ENCODE measurements around the gene UST. TPM values are rescaled to one million over a fixed set of nuclear protein-coding genes. Genes with fewer than 3 reads are reported as not detected.

Gene UST
- total RNA-seq, 1 donor from 2014 or later, result 23.2 TPM

- Mint-ChIP-seq H3K9me3 (ENCODE audit: unreplicated experiment) (no peaks in the 10 kb centered on the region), H3K27ac (ENCODE audit: unreplicated experiment) (no peak overlapping the region), H3K4me1 (ENCODE audit: unreplicated experiment) (peaks cover 3% of the 10 kb centered on the region), H3K27me3 (ENCODE audit: unreplicated experiment) (peaks cover 6% of the 10 kb centered on the region), H3K36me3 (ENCODE audit: low read depth, unreplicated experiment) (no peaks in the 10 kb centered on the region), H3K4me3 (ENCODE audit: unreplicated experiment) (no peak overlapping the region)
- DNase-seq (ENCODE audit: low spot score), result no peak
- TF ChIP-seq CTCF (IDR thresholded peaks at IDR 0.05; ENCODE audit: unreplicated experiment), result no peak
Measured at GRCh38 chr6:148735989-148736388, 10.8 kb upstream of the UST start.

DNA sequence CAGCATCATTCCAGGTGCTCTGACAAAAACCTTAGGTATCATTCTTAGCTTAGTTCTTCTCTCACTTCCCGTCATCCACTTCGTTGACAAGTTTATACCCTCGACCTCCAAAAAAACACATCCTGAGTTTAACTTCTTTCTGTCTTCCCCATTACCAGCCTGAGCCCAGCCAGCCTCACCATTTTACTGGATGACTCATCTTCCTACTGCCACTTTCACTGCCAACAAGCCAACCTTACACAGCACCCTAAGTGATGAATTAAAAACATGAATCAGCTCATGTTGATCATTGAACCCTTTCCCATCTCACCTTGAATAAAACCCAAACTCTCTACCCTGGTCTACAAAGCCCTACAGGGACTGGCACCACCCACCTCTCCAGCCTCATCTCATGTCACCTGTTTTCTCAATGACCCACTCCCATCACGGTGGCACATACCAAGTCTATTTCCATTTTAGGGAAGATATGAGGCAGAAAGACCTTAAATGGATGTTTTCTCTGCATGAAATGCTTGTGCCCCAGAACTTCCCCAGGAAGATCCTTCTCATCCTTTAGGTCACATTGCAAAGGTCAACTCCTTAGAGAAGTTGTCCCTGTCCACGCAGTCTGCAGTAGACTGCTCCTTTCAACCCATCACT, 9.9 kb upstream of the UST start:
- H3K4me3 Mint-ChIP-seq (ENCODE audit: unreplicated experiment), result no peak overlapping the region

GRCh38 chr6:148737806-148738205, 9.0 kb upstream of the UST start:
- no peak overlapping the region for H3K27ac Mint-ChIP-seq (ENCODE audit: unreplicated experiment)
- H3K4me1 Mint-ChIP-seq (ENCODE audit: unreplicated experiment), result peaks cover 9% of the 10 kb centered on the region
- H3K36me3 Mint-ChIP-seq (ENCODE audit: low read depth, unreplicated experiment), result no peaks in the 10 kb centered on the region
- DNase-seq (ENCODE audit: low spot score), result no peak
- peaks cover 6% of the 10 kb centered on the region for H3K27me3 Mint-ChIP-seq (ENCODE audit: unreplicated experiment)
- no peaks in the 10 kb centered on the region for H3K9me3 Mint-ChIP-seq (ENCODE audit: unreplicated experiment)
- TF ChIP-seq CTCF (IDR thresholded peaks at IDR 0.05; ENCODE audit: unreplicated experiment), result no peak
- no peak overlapping the region for H3K4me3 Mint-ChIP-seq (ENCODE audit: unreplicated experiment)

More for the DNA sequence above, 9.9 kb upstream of the UST start:
- H3K27me3 Mint-ChIP-seq (ENCODE audit: unreplicated experiment), result peaks cover 6% of the 10 kb centered on the region
- peaks cover 9% of the 10 kb centered on the region for H3K4me1 Mint-ChIP-seq (ENCODE audit: unreplicated experiment)
- no peaks in the 10 kb centered on the region for H3K9me3 Mint-ChIP-seq (ENCODE audit: unreplicated experiment)
- no peaks in the 10 kb centered on the region for H3K36me3 Mint-ChIP-seq (ENCODE audit: low read depth, unreplicated experiment)
- TF ChIP-seq CTCF (IDR thresholded peaks at IDR 0.05; ENCODE audit: unreplicated experiment), result no peak
- H3K27ac Mint-ChIP-seq (ENCODE audit: unreplicated experiment), result no peak overlapping the region
- DNase-seq (ENCODE audit: low spot score), result no peak

GRCh38 chr6:148738946-148739821, 7.6 kb upstream of the UST start:
- no peaks in the 10 kb centered on the region for H3K9me3 Mint-ChIP-seq (ENCODE audit: unreplicated experiment)
- DNase-seq (ENCODE audit: low spot score), result no peak
- no peak overlapping the region for H3K4me3 Mint-ChIP-seq (ENCODE audit: unreplicated experiment)
- TF ChIP-seq CTCF (IDR thresholded peaks at IDR 0.05; ENCODE audit: unreplicated experiment), result no peak
- H3K27ac Mint-ChIP-seq (ENCODE audit: unreplicated experiment), result no peak overlapping the region
- H3K4me1 Mint-ChIP-seq (ENCODE audit: unreplicated experiment), result peaks cover 17% of the 10 kb centered on the region
- peaks cover 6% of the 10 kb centered on the region for H3K27me3 Mint-ChIP-seq (ENCODE audit: unreplicated experiment)
- H3K36me3 Mint-ChIP-seq (ENCODE audit: low read depth, unreplicated experiment), result no peaks in the 10 kb centered on the region

GRCh38 chr6:148739822-148740128, 7.1 kb upstream of the UST start:
- TF ChIP-seq CTCF (IDR thresholded peaks at IDR 0.05; ENCODE audit: unreplicated experiment), result no peak
- H3K36me3 Mint-ChIP-seq (ENCODE audit: low read depth, unreplicated experiment), result no peaks in the 10 kb centered on the region
- no peaks in the 10 kb centered on the region for H3K9me3 Mint-ChIP-seq (ENCODE audit: unreplicated experiment)
- peaks cover 20% of the 10 kb centered on the region for H3K4me1 Mint-ChIP-seq (ENCODE audit: unreplicated experiment)
- DNase-seq (ENCODE audit: low spot score), result no peak
- H3K27me3 Mint-ChIP-seq (ENCODE audit: unreplicated experiment), result peaks cover 2% of the 10 kb centered on the region
- H3K4me3 Mint-ChIP-seq (ENCODE audit: unreplicated experiment), result no peak overlapping the region
- H3K27ac Mint-ChIP-seq (ENCODE audit: unreplicated experiment), result no peak overlapping the region
